ENCODE data around the gene CPSF4L.
A peak's percentile ranks its signal among the peaks of the same experiment; 100 is the strongest.

DNA sequence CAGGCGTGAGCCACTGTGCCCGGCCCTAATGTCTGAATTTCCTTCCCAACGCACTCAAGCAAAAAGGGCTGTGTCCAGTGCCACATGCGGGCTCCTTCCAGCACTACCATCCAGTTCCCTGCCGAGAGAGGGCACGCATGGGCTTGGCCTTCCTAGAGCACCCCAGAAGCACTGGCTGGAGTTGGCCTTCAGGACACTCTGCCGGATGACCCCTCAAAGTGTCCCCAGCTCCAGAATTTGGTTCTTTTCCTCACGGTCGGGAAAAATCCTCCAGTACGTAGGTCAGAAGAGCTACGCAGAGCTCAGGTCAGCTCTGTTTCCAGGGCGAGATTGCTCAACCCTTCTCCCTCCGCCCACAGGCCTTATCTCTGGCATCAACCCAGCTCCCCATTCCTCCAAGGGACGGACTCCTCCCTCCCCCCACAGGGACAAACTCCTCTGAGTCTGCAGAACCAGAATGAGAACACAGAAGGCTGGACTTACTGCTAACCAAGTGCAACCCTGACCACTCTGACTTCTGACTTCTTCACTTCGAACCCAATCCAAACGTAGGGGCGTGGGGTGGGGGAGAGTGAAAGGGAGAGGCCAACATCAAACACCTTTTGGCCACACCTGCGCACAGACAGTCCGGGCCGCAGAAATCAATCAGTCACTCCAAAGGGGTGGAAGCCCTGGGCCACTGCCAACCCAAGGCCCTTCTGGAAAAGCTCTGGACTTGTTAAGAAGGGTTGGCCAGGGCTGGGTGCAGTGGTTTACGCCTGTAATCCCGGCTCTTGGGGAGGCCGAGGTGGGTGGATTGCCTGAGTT lies 46.5 kb upstream of the CPSF4L start:
- TF ChIP-seq CTCF (IDR thresholded peaks at IDR 0.05) (no peak), POLR2A (IDR thresholded peaks at IDR 0.05) (peak in 1 of 2 donors; percentile 55)

Measured in heart left ventricle (tissue), 13 donors.